Common myeloid progenitor, CD34-positive (primary cell): Measurements from ENCODE around the gene ERGIC1.

Experiments
- CTCF ChIA-PET: fragments of 350-600 bp; sonication (Branson Sonifier 250); formaldehyde crosslinking; loops from one replicate; lab custom pipeline; 2021; ENCODE audit warnings: antibody characterized with exemption; lab: Charles Lee
- POLR2A ChIA-PET: fragments of 350-600 bp; sonication (Branson Sonifier 250); formaldehyde crosslinking; loops from one replicate; lab custom pipeline; 2021; ENCODE audit warnings: antibody characterized with exemption; lab: Charles Lee
- DNase-seq, 3 donors: peaks; one replicate each; pipeline versions ENCODE4 v3.0.0 to v3.0.0-alpha.2; 2013
- H3K27ac ChIP-seq, 2 experiments: 1 replicate in 1 of 2; 2 replicates in 1 of 2; pipeline ENCODE4 v1.7.0; 2013; ENCODE audit warnings: inconsistent platforms in 2 of 2, low read length in 2 of 2, mild to moderate bottlenecking in 2 of 2, low read depth in 1 of 2, moderate library complexity in 1 of 2; ENCODE audit not compliant: severe bottlenecking in 2 of 2, insufficient read depth in 1 of 2, poor library complexity in 1 of 2
- H3K27me3 ChIP-seq, 5 experiments: replicated peaks in 2 of 5; 1 replicate in 3 of 5; 2 replicates in 2 of 5; pipeline versions ENCODE4 v1.6.1 to v1.7.0; 2013; ENCODE audit warnings: low read length in 4 of 5, mild to moderate bottlenecking in 2 of 5, moderate library complexity in 2 of 5, inconsistent platforms in 1 of 5; ENCODE audit not compliant: insufficient read depth in 5 of 5, control insufficient read depth in 4 of 5
- H3K36me3 ChIP-seq, 4 experiments: 1 replicate in 2 of 4; 2 replicates in 2 of 4; pipeline versions ENCODE4 v1.6.1 to v1.7.0; 2013; ENCODE audit warnings: low read length in 3 of 4, control low read depth in 1 of 4, mild to moderate bottlenecking in 1 of 4; ENCODE audit not compliant: control insufficient read depth in 4 of 4, insufficient read depth in 4 of 4
- H3K4me1 ChIP-seq, 4 experiments: 1 replicate in 3 of 4; 2 replicates in 1 of 4; pipeline versions ENCODE4 v1.6.1 to v1.7.1; 2013; ENCODE audit warnings: low read length in 3 of 4, mild to moderate bottlenecking in 3 of 4, control low read depth in 1 of 4, inconsistent platforms in 1 of 4, moderate library complexity in 1 of 4; ENCODE audit not compliant: control insufficient read depth in 4 of 4, insufficient read depth in 4 of 4; ENCODE audit errors: control extremely low read depth in 1 of 4
- H3K4me3 ChIP-seq, 7 experiments: 1 replicate in 4 of 7; 2 replicates in 3 of 7; pipeline versions ENCODE4 v1.5.1 to v1.7.0; 2013; ENCODE audit warnings: mild to moderate bottlenecking in 7 of 7, low read length in 6 of 7, moderate library complexity in 6 of 7, inconsistent platforms in 2 of 7, low read depth in 2 of 7, control low read depth in 1 of 7; ENCODE audit not compliant: insufficient read depth in 4 of 7, control insufficient read depth in 1 of 7; ENCODE audit errors: extremely low read depth in 1 of 7
- H3K9me3 ChIP-seq, 5 experiments: 1 replicate in 4 of 5; 2 replicates in 1 of 5; pipeline versions ENCODE4 v1.6.1 to v1.7.1; 2013; ENCODE audit warnings: low read length in 4 of 5, mild to moderate bottlenecking in 2 of 5, inconsistent platforms in 1 of 5, low read depth in 1 of 5, moderate library complexity in 1 of 5; ENCODE audit not compliant: control insufficient read depth in 4 of 5, insufficient read depth in 2 of 5; ENCODE audit errors: control extremely low read depth in 1 of 5
- WGBS: methylation state at CpG from one replicate; pipeline ENCODE4 v1.1.5; 2013; ENCODE audit not compliant: insufficient coverage; 5-methylcytosine and 5-hydroxymethylcytosine counted together

The ERGIC1 gene

GRCh38 chr5:172926008-172926523, 92.0 kb downstream of the ERGIC1 start:
- WGBS = no CpG with 5 or more reads among the region's 2 CpGs
- H3K27me3 ChIP-seq = no peaks in the 10 kb centered on the region
- ChIA-PET CTCF (interaction anchor here (0.8 to 24.8 kb wide), 10 partner anchors 9 to 217 kb away, joined by 3 to 571 read pairs (median 3); no protein-coding TSS in a partner anchor), POLR2A (interaction anchor here (0.6 kb wide), 1 partner anchor 18 kb away, joined by 4 read pairs; no protein-coding TSS in a partner anchor)
- H3K4me3 ChIP-seq = no peak overlapping the region
- H3K27ac ChIP-seq = no peak overlapping the region
- H3K36me3 ChIP-seq = peaks cover 7 to 68% (median 58%) of the 10 kb centered on the region in 4 experiments
- peaks cover 0 to 5% (median 0%) of the 10 kb centered on the region in 4 experiments for H3K4me1 ChIP-seq
- DNase-seq = no peak
- no peaks in the 10 kb centered on the region for H3K9me3 ChIP-seq

DNA sequence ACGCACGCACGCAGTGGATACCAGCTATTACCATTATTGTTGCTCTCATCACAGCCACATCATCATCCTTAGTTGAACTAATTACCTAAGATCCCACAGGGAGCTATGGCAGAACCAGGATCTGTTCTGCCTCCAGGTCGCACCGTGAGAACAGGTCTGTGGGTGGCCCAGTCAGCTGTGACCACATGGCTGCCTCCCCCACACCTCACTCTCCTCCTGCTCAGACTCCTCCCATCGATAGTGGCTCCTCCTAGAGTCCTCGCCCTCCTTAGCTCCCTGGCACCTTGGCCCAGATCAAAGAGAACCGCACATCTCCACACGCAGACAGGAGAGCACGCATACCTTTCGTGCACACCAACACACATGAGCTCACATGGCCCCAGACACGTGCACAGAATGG, 92.7 kb downstream of the ERGIC1 start:
- CTCF ChIA-PET = interaction anchor here (0.7 to 24.8 kb wide), 11 partner anchors 8 to 218 kb away, joined by 3 to 571 read pairs (median 3); no protein-coding TSS in a partner anchor
- Histone ChIP-seq H3K4me3 (no peak overlapping the region), H3K4me1 (peaks cover 0 to 5% (median 0%) of the 10 kb centered on the region in 4 experiments), H3K36me3 (peaks cover 7 to 62% (median 51%) of the 10 kb centered on the region in 4 experiments), H3K27ac (no peak overlapping the region), H3K9me3 (no peaks in the 10 kb centered on the region), H3K27me3 (no peaks in the 10 kb centered on the region)
- WGBS = 95% methylated on average over 8 of the region's 12 CpGs
- no peak for DNase-seq
- POLR2A ChIA-PET = interaction anchor here (0.6 kb wide), 1 partner anchor 18 kb away, joined by 4 read pairs; no protein-coding TSS in a partner anchor

GRCh38 chr5:172929371-172929838, 95.4 kb downstream of the ERGIC1 start:
- 98% methylated on average over 3 of the region's 3 CpGs for WGBS
- Histone ChIP-seq H3K4me3 (no peak overlapping the region), H3K36me3 (peaks cover 7 to 58% (median 49%) of the 10 kb centered on the region in 4 experiments), H3K4me1 (peaks cover 0 to 7% (median 0%) of the 10 kb centered on the region in 4 experiments), H3K27me3 (no peaks in the 10 kb centered on the region), H3K9me3 (no peaks in the 10 kb centered on the region), H3K27ac (no peak overlapping the region)
- DNase-seq = no peak
- ChIA-PET CTCF (interaction anchor here (0.7 to 24.8 kb wide), 9 partner anchors 11 to 220 kb away, joined by 3 to 571 read pairs (median 4); no protein-coding TSS in a partner anchor), POLR2A (no interaction called here)

- peak overlapping the region in 1 of 2 experiments; percentile 3 for H3K27ac ChIP-seq
- H3K4me1 ChIP-seq = peaks cover 0 to 7% (median 0%) of the 10 kb centered on the region in 4 experiments
- H3K4me3 ChIP-seq = no peak overlapping the region
- no peaks in the 10 kb centered on the region for H3K27me3 ChIP-seq
- POLR2A ChIA-PET = interaction anchor here (1.0 kb wide), 1 partner anchor 218 kb away, joined by 3 read pairs; no protein-coding TSS in a partner anchor
- 74% methylated on average over 9 of the region's 9 CpGs for WGBS
- DNase-seq = no peak
- peaks cover 6 to 63% (median 51%) of the 10 kb centered on the region in 4 experiments for H3K36me3 ChIP-seq
- CTCF ChIA-PET = interaction anchor here (0.6 to 24.8 kb wide), 14 partner anchors 11 to 222 kb away, joined by 3 to 571 read pairs (median 5); no protein-coding TSS in a partner anchor
- no peaks in the 10 kb centered on the region for H3K9me3 ChIP-seq
Measured at GRCh38 chr5:172931001-172931536, 97.0 kb downstream of the ERGIC1 start.

DNA sequence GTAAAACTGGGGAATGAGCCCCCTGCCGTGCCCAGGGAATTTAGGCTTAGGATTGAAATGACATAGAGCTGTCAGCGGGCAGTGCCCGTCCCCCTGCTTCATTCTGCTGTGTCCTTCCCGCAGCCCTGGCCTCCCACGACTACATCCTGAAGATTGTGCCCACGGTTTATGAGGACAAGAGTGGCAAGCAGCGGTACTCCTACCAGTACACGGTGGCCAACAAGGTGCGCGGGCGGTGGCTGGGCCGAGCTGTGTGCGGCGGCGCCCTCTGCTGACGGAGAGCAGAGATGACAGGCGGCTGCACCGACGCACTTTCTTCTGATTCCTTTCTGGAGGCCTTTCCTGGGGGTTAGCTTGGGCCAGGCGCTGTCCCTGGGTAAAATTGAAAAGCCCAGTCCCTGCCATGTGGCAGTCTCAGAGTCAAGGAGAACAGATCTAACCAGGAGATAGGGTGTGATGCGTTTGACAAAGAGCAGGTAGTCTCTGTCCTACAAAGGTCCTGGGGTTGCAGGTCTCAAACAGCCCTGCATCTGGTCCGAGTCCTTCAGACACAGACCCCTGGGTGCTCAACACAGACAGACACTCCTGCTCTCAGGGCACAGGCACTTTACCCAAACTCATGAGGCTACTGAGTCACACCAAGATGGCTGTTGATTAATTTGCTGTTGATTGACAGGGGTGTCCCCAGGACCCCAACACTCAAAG, 98.4 kb downstream of the ERGIC1 start:
- H3K27me3 ChIP-seq = no peaks in the 10 kb centered on the region
- DNase-seq = peak; percentile 47 to 75 (median 75)
- H3K36me3 ChIP-seq = peaks cover 4 to 64% (median 47%) of the 10 kb centered on the region in 4 experiments
- POLR2A ChIA-PET = interaction anchor here (0.6 to 1.0 kb wide), 5 partner anchors 8 to 219 kb away, joined by 3 to 7 read pairs (median 3); no protein-coding TSS in a partner anchor
- no peak overlapping the region for H3K27ac ChIP-seq
- no peaks in the 10 kb centered on the region for H3K9me3 ChIP-seq
- H3K4me1 ChIP-seq = peaks cover 0 to 7% (median 0%) of the 10 kb centered on the region in 4 experiments
- 26% methylated on average over 21 of the region's 22 CpGs for WGBS
- CTCF ChIA-PET = interaction anchor here (0.6 to 24.8 kb wide), 32 partner anchors 8 to 234 kb away, joined by 3 to 571 read pairs (median 4); partner anchors contain the start of gene RPL26L1
- H3K4me3 ChIP-seq = no peak overlapping the region

- no peaks in the 10 kb centered on the region for H3K9me3 ChIP-seq
- no peaks in the 10 kb centered on the region for H3K27me3 ChIP-seq
- DNase-seq = no peak
- 97% methylated on average over 3 of the region's 4 CpGs for WGBS
- peaks cover 0 to 7% (median 0%) of the 10 kb centered on the region in 4 experiments for H3K4me1 ChIP-seq
- peaks cover 4 to 65% (median 46%) of the 10 kb centered on the region in 4 experiments for H3K36me3 ChIP-seq
- ChIA-PET CTCF (interaction anchor here (0.8 to 24.8 kb wide), 26 partner anchors 8 to 235 kb away, joined by 3 to 571 read pairs (median 5); partner anchors contain the start of gene RPL26L1), POLR2A (interaction anchor here (0.5 to 0.8 kb wide), 3 partner anchors 161 to 212 kb away, joined by 3 read pairs; no protein-coding TSS in a partner anchor)
- H3K4me3 ChIP-seq = no peak overlapping the region
- H3K27ac ChIP-seq = no peak overlapping the region
Measured at GRCh38 chr5:172933238-172933637, 99.2 kb downstream of the ERGIC1 start.
